Neural progenitor cell (in vitro differentiated cells): Measurements from ENCODE around the gene ROR2. TPM values are rescaled to one million over a fixed set of nuclear protein-coding genes. Genes with fewer than 3 reads are reported as not detected.

Experiments used
- DNase-seq: peaks from one replicate; pipeline ENCODE4 v3.0.0-alpha.2; 2016; ENCODE audit warnings: low spot score
- H2AFZ ChIP-seq: fragments of 200-600 bp; sonication (generic); replicated peaks from 2 replicates; pipeline ENCODE4 v1.6.1; 2016; ENCODE audit warnings: antibody characterized with exemption
- H3F3A ChIP-seq: fragments of 200-600 bp; sonication (generic); 2 replicates; pipeline ENCODE4 v1.6.1; 2016; ENCODE audit warnings: antibody characterized with exemption, low read depth
- H3K27ac ChIP-seq: fragments of 200-600 bp; sonication (generic); 2 replicates; pipeline ENCODE4 v1.5.1; 2016; ENCODE audit warnings: mild to moderate bottlenecking
- H3K27me3 ChIP-seq: fragments of 200-600 bp; sonication (generic); 2 replicates; pipeline ENCODE4 v1.6.1; 2016; ENCODE audit warnings: mild to moderate bottlenecking, moderate library complexity
- H3K36me3 ChIP-seq: fragments of 200-600 bp; sonication (generic); 2 replicates; pipeline ENCODE4 v1.5.1; 2016
- H3K4me1 ChIP-seq: fragments of 200-600 bp; sonication (generic); 2 replicates; pipeline ENCODE4 v1.6.1; 2016; ENCODE audit warnings: mixed run types
- H3K4me2 ChIP-seq: fragments of 200-600 bp; sonication (generic); 2 replicates; pipeline ENCODE4 v1.6.1; 2016
- H3K4me3 ChIP-seq: fragments of 200-600 bp; sonication (generic); 2 replicates; pipeline ENCODE4 v1.5.1; 2016
- H3K79me2 ChIP-seq: fragments of 200-600 bp; sonication (generic); 2 replicates; pipeline ENCODE4 v1.6.1; 2016; ENCODE audit warnings: low read depth
- H3K9ac ChIP-seq: fragments of 200-600 bp; sonication (generic); 2 replicates; pipeline ENCODE4 v1.6.1; 2016
- H3K9me3 ChIP-seq: fragments of 200-600 bp; sonication (generic); 2 replicates; pipeline ENCODE4 v1.5.1; 2016; ENCODE audit warnings: low read depth
- H4K20me1 ChIP-seq: fragments of 200-600 bp; sonication (generic); 2 replicates; pipeline ENCODE4 v1.6.1; 2016; ENCODE audit warnings: low read depth
- H3K27ac Mint-ChIP-seq: 3 replicates; pipeline ENCODE4 v1.8.0; 2021; ENCODE audit warnings: mixed read lengths
- H3K27me3 Mint-ChIP-seq: 2 replicates; pipeline ENCODE4 v1.8.0; 2022; ENCODE audit warnings: low read depth, mild to moderate bottlenecking, inconsistent platforms, moderate library complexity, mixed read lengths; ENCODE audit not compliant: insufficient read depth
- H3K36me3 Mint-ChIP-seq: 3 replicates; pipeline ENCODE4 v1.8.0; 2021; ENCODE audit warnings: mixed read lengths
- H3K4me1 Mint-ChIP-seq: 3 replicates; pipeline ENCODE4 v1.8.0; 2021; ENCODE audit warnings: mixed read lengths
- H3K4me3 Mint-ChIP-seq: 3 replicates; pipeline ENCODE4 v1.8.0; 2021; ENCODE audit warnings: mild to moderate bottlenecking, moderate library complexity, mixed read lengths
- H3K9me3 Mint-ChIP-seq: 3 replicates; pipeline ENCODE4 v1.8.0; 2020; ENCODE audit warnings: mixed read lengths
- CTCF ChIP-seq: fragments of 200-600 bp; sonication (generic); IDR thresholded peaks from 2 replicates; pipeline ENCODE4 v1.5.1; 2017; ENCODE audit warnings: antibody characterized with exemption, mild to moderate bottlenecking
- EZH2 ChIP-seq: fragments of 200-600 bp; sonication (generic); IDR thresholded peaks from 2 replicates; pipeline ENCODE4 v1.6.1; 2017; ENCODE audit warnings: antibody characterized with exemption, mild to moderate bottlenecking, moderate library complexity
- EZH2phosphoT487 ChIP-seq: fragments of 200-600 bp; sonication (generic); IDR thresholded peaks from 2 replicates; pipeline ENCODE4 v1.6.1; 2017; ENCODE audit warnings: antibody characterized with exemption
- total RNA-seq: library from RNA; depleted of rRNA; stranded (reverse); fragments of >200 nt; gene quantifications from 2 replicates; pipeline ENCODE4 v1.2.3, GENCODE V29; 2015; ENCODE audit warnings: low replicate concordance

The ROR2 gene
- total RNA-seq, 1 donor from 2014 or later, result 20.1 TPM

GRCh38 chr9:91533382-91533781 lies 416.6 kb downstream of the ROR2 start:
- Mint-ChIP-seq H3K4me1 (peaks cover 2% of the 10 kb centered on the region), H3K9me3 (no peaks in the 10 kb centered on the region), H3K27me3 (peaks cover 2% of the 10 kb centered on the region), H3K27ac (no peak overlapping the region), H3K36me3 (no peaks in the 10 kb centered on the region), H3K4me3 (no peak overlapping the region)
- H3F3A ChIP-seq, result no peaks in the 10 kb centered on the region
- no peaks in the 10 kb centered on the region for H3K36me3 ChIP-seq
- no peak overlapping the region for H3K9ac ChIP-seq
- H3K4me1 ChIP-seq, result no peaks in the 10 kb centered on the region
- H3K27me3 ChIP-seq, result no peaks in the 10 kb centered on the region
- no peak for TF ChIP-seq EZH2phosphoT487
- TF ChIP-seq EZH2, result no peak
- TF ChIP-seq CTCF, result no peak
- no peaks in the 10 kb centered on the region for H3K9me3 ChIP-seq
- no peak overlapping the region for H3K27ac ChIP-seq
- DNase-seq, result no peak
- no peak overlapping the region for H2AFZ ChIP-seq
- no peaks in the 10 kb centered on the region for H4K20me1 ChIP-seq
- H3K79me2 ChIP-seq, result no peaks in the 10 kb centered on the region
- H3K4me3 ChIP-seq, result no peak overlapping the region
- no peak overlapping the region for H3K4me2 ChIP-seq

- peaks cover 4% of the 10 kb centered on the region for H3K27me3 Mint-ChIP-seq
- no peaks in the 10 kb centered on the region for H3K4me1 ChIP-seq
- TF ChIP-seq EZH2 (no peak), CTCF (no peak), EZH2phosphoT487 (no peak)
- H3K9me3 Mint-ChIP-seq, result peaks cover 3% of the 10 kb centered on the region
- H3K27me3 ChIP-seq, result no peaks in the 10 kb centered on the region
- H4K20me1 ChIP-seq, result no peaks in the 10 kb centered on the region
- peaks cover 2% of the 10 kb centered on the region for H3K4me1 Mint-ChIP-seq
- H3K27ac ChIP-seq, result no peak overlapping the region
- H3K4me3 ChIP-seq, result no peak overlapping the region
- no peaks in the 10 kb centered on the region for H3K79me2 ChIP-seq
- no peak overlapping the region for H3K27ac Mint-ChIP-seq
- H3K4me3 Mint-ChIP-seq, result no peak overlapping the region
- no peaks in the 10 kb centered on the region for H3K36me3 Mint-ChIP-seq
- no peaks in the 10 kb centered on the region for H3K36me3 ChIP-seq
- no peak overlapping the region for H3K9ac ChIP-seq
- DNase-seq, result no peak
- no peak overlapping the region for H3K4me2 ChIP-seq
- H3F3A ChIP-seq, result no peaks in the 10 kb centered on the region
- H2AFZ ChIP-seq, result no peak overlapping the region
- H3K9me3 ChIP-seq, result no peaks in the 10 kb centered on the region
These were observed 417.7 kb downstream of the ROR2 start for GRCh38 chr9:91532325-91532724.

GRCh38 chr9:91530829-91531228 lies 419.2 kb downstream of the ROR2 start:
- Histone ChIP-seq H4K20me1 (no peaks in the 10 kb centered on the region), H3K79me2 (no peaks in the 10 kb centered on the region), H3K27me3 (no peaks in the 10 kb centered on the region), H2AFZ (peak overlapping the region; percentile 2), H3K36me3 (no peaks in the 10 kb centered on the region), H3K9me3 (no peaks in the 10 kb centered on the region), H3F3A (no peaks in the 10 kb centered on the region), H3K4me3 (no peak overlapping the region), H3K9ac (no peak overlapping the region), H3K4me2 (no peak overlapping the region), H3K27ac (no peak overlapping the region), H3K4me1 (no peaks in the 10 kb centered on the region)
- DNase-seq, result no peak
- peaks cover 4% of the 10 kb centered on the region for H3K27me3 Mint-ChIP-seq
- H3K27ac Mint-ChIP-seq, result no peak overlapping the region
- no peak overlapping the region for H3K4me3 Mint-ChIP-seq
- no peaks in the 10 kb centered on the region for H3K4me1 Mint-ChIP-seq
- no peaks in the 10 kb centered on the region for H3K36me3 Mint-ChIP-seq
- H3K9me3 Mint-ChIP-seq, result peaks cover 8% of the 10 kb centered on the region
- TF ChIP-seq EZH2phosphoT487 (no peak), EZH2 (no peak), CTCF (no peak)

- Histone ChIP-seq H2AFZ (no peak overlapping the region), H3K9ac (no peak overlapping the region), H3K36me3 (no peaks in the 10 kb centered on the region), H3K4me1 (no peaks in the 10 kb centered on the region), H3K9me3 (no peaks in the 10 kb centered on the region), H3F3A (no peaks in the 10 kb centered on the region), H3K79me2 (no peaks in the 10 kb centered on the region), H3K4me3 (no peak overlapping the region), H3K27me3 (no peaks in the 10 kb centered on the region), H3K4me2 (no peak overlapping the region), H4K20me1 (no peaks in the 10 kb centered on the region), H3K27ac (no peak overlapping the region)
- no peaks in the 10 kb centered on the region for H3K36me3 Mint-ChIP-seq
- H3K4me3 Mint-ChIP-seq, result no peak overlapping the region
- no peaks in the 10 kb centered on the region for H3K4me1 Mint-ChIP-seq
- peaks cover 5% of the 10 kb centered on the region for H3K27me3 Mint-ChIP-seq
- peaks cover 7% of the 10 kb centered on the region for H3K9me3 Mint-ChIP-seq
- no peak overlapping the region for H3K27ac Mint-ChIP-seq
- TF ChIP-seq EZH2 (no peak), CTCF (no peak), EZH2phosphoT487 (no peak)
- DNase-seq, result no peak
These were observed 427.5 kb downstream of the ROR2 start for GRCh38 chr9:91522481-91522880.
